Skeletal muscle tissue (tissue), 5 donors: ENCODE measurements around the gene PIRT. TPM values are rescaled to one million over a fixed set of nuclear protein-coding genes. Genes with fewer than 3 reads are reported as not detected.

Experiments used
- H3K27ac ChIP-seq: one replicate; pipeline ENCODE4 v1.7.0; 2013; ENCODE audit warnings: mild to moderate bottlenecking, low read depth, low read length, inconsistent platforms
- H3K27me3 ChIP-seq, 3 donors: one replicate each; pipeline ENCODE4 v1.7.0; 2013; ENCODE audit warnings: low read length in 3 of 3; ENCODE audit not compliant: control insufficient read depth in 3 of 3, insufficient read depth in 3 of 3
- H3K36me3 ChIP-seq, 3 donors: one replicate each; pipeline ENCODE4 v1.7.0; 2013; ENCODE audit warnings: low read length in 3 of 3; ENCODE audit not compliant: control insufficient read depth in 3 of 3, insufficient read depth in 3 of 3
- H3K4me1 ChIP-seq, 3 donors: one replicate each; pipeline ENCODE4 v1.7.0; 2013; ENCODE audit warnings: low read length in 3 of 3, mild to moderate bottlenecking in 3 of 3; ENCODE audit not compliant: control insufficient read depth in 3 of 3, insufficient read depth in 3 of 3
- H3K4me3 ChIP-seq, 3 donors: one replicate each; pipeline ENCODE4 v1.7.0; 2013; ENCODE audit warnings: low read length in 3 of 3
- H3K9ac ChIP-seq, 3 donors: one replicate each; pipeline ENCODE4 v1.7.0; 2013; ENCODE audit warnings: low read length in 3 of 3, mild to moderate bottlenecking in 3 of 3, moderate library complexity in 2 of 3, low read depth in 1 of 3
- H3K9me3 ChIP-seq, 3 donors: one replicate each; pipeline ENCODE4 v1.7.0; 2013; ENCODE audit warnings: low read length in 3 of 3; ENCODE audit not compliant: control insufficient read depth in 3 of 3
- small RNA-seq: library from RNA; depleted of rRNA; stranded (forward); fragments of <200 nt; gene quantifications from one replicate; pipeline ENCODE3, GENCODE V24; 2014
- total RNA-seq: library from RNA; depleted of rRNA; stranded (reverse); fragments of >200 nt; gene quantifications from one replicate; pipeline ENCODE4 v1.2.3, GENCODE V29; 2014
- donor health status: Osteomylitis.

Gene PIRT
- total RNA-seq, 1 donor from 2014 or later = not detected

GRCh38 chr17:10776381-10776780 is 61.5 kb downstream of the PIRT start:
- Histone ChIP-seq H3K36me3 (no peaks in the 10 kb centered on the region), H3K4me3 (no peak overlapping the region), H3K27ac (no peak overlapping the region), H3K4me1 (peaks cover 0 to 3% (median 0%) of the 10 kb centered on the region in 3 donors), H3K9me3 (peaks cover 0 to 2% (median 0%) of the 10 kb centered on the region in 3 donors), H3K9ac (no peak overlapping the region), H3K27me3 (no peaks in the 10 kb centered on the region)

- Histone ChIP-seq H3K36me3 (no peaks in the 10 kb centered on the region), H3K9me3 (peaks cover 0 to 2% (median 0%) of the 10 kb centered on the region in 3 donors), H3K4me1 (peaks cover 0 to 3% (median 0%) of the 10 kb centered on the region in 3 donors), H3K9ac (no peak overlapping the region), H3K27ac (no peak overlapping the region), H3K27me3 (no peaks in the 10 kb centered on the region), H3K4me3 (no peak overlapping the region)
These were observed 62.0 kb downstream of the PIRT start for GRCh38 chr17:10775740-10776356.

GRCh38 chr17:10775058-10775457 is 62.8 kb downstream of the PIRT start:
- H3K4me1 ChIP-seq = peaks cover 0 to 3% (median 0%) of the 10 kb centered on the region in 3 donors
- no peak overlapping the region for H3K9ac ChIP-seq
- H3K4me3 ChIP-seq = no peak overlapping the region

GRCh38 chr17:10773391-10773790 is 64.5 kb downstream of the PIRT start:
- H3K36me3 ChIP-seq = no peaks in the 10 kb centered on the region
- H3K27ac ChIP-seq = no peak overlapping the region
- H3K9me3 ChIP-seq = peaks cover 0 to 2% (median 0%) of the 10 kb centered on the region in 3 donors
- no peaks in the 10 kb centered on the region for H3K27me3 ChIP-seq
- no peak overlapping the region for H3K9ac ChIP-seq
- no peak overlapping the region for H3K4me3 ChIP-seq
- H3K4me1 ChIP-seq = peaks cover 0 to 6% (median 5%) of the 10 kb centered on the region in 3 donors

More at GRCh38 chr17:10775058-10775457, 62.8 kb downstream of the PIRT start:
- no peaks in the 10 kb centered on the region for H3K36me3 ChIP-seq
- H3K9me3 ChIP-seq = peaks cover 0 to 2% (median 0%) of the 10 kb centered on the region in 3 donors
- no peaks in the 10 kb centered on the region for H3K27me3 ChIP-seq
- H3K27ac ChIP-seq = no peak overlapping the region

Small RNA genes lying within 50 kb of the gene (small RNA-seq; reads per million reads assigned to genes)
- gene AC015908.2 = not detected
- gene RNU6-1065P = not detected
- not detected for gene TMEM238L

Other genes starting within 250 kb of the PIRT start
- gene MYH3, start 180.8 kb downstream of the PIRT start, total RNA-seq = 6,986 TPM
- 9.4 TPM for gene SCO1, start 140.6 kb downstream of the PIRT start, total RNA-seq
- 16.2 TPM for gene ADPRM, start 140.5 kb downstream of the PIRT start, total RNA-seq
- 5.2 TPM for gene TMEM220, start 108.1 kb downstream of the PIRT start, total RNA-seq
- gene TMEM238L, start 34.0 kb downstream of the PIRT start, total RNA-seq = not detected